ENCODE results near the gene DLG2.

DNA sequence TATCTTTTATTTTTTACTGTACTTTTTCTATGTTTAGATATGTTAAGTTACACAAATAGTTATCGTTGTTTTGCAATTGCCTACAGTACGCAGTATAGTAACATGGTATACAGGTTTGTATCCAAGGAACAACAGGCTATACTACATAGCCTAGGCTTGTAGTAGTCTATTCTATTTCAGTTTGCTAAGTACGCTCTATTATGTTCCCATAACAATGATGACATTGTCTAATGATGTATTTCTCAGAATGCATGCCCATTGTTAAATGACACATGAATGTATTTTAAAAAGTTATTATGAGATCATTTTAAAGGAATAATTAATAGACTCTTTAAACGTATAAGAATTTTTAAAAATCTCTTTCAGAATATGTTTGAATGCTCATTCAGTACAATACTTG, 1644.3 kb downstream of the DLG2 start:
- TF ChIP-seq, protein P1, sequence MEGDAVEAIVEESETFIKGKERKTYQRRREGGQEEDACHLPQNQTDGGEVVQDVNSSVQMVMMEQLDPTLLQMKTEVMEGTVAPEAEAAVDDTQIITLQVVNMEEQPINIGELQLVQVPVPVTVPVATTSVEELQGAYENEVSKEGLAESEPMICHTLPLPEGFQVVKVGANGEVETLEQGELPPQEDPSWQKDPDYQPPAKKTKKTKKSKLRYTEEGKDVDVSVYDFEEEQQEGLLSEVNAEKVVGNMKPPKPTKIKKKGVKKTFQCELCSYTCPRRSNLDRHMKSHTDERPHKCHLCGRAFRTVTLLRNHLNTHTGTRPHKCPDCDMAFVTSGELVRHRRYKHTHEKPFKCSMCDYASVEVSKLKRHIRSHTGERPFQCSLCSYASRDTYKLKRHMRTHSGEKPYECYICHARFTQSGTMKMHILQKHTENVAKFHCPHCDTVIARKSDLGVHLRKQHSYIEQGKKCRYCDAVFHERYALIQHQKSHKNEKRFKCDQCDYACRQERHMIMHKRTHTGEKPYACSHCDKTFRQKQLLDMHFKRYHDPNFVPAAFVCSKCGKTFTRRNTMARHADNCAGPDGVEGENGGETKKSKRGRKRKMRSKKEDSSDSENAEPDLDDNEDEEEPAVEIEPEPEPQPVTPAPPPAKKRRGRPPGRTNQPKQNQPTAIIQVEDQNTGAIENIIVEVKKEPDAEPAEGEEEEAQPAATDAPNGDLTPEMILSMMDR (IDR thresholded peaks at IDR 0.05), result no peak
- no peak for TF ChIP-seq POLR2A (IDR thresholded peaks at IDR 0.05)
- TF ChIP-seq POLR2AphosphoS5 (IDR thresholded peaks at IDR 0.05), result no peak

Measured in sigmoid colon (tissue), 4 donors.